G401 (cell line): ENCODE measurements around the gene BAIAP2. TPM values are rescaled to one million over a fixed set of nuclear protein-coding genes. Genes with fewer than 3 reads are reported as not detected.
A peak's percentile ranks its signal among the peaks of the same experiment; 100 is the strongest.

Experiments used
- DNase-seq: peaks from one replicate; pipeline ENCODE4 v3.0.0-alpha.2; 2015; ENCODE audit warnings: low spot score
- in situ Hi-C: cut with HindIII; loops from 2 replicates; pipeline ENCODE4 v1.10.0; 2016; ENCODE audit warnings: low sequenced_read_pairs, mixed read lengths
- total RNA-seq: library from RNA; depleted of rRNA; stranded (reverse); fragments of >200 nt; shearing (Covaris generic); gene quantifications from 2 replicates; pipeline ENCODE4 v1.2.3, GENCODE V29; 2014; rRNA removed

Gene BAIAP2
- total RNA-seq, 1 experiment from 2014 or later, result 21.1 TPM

DNA sequence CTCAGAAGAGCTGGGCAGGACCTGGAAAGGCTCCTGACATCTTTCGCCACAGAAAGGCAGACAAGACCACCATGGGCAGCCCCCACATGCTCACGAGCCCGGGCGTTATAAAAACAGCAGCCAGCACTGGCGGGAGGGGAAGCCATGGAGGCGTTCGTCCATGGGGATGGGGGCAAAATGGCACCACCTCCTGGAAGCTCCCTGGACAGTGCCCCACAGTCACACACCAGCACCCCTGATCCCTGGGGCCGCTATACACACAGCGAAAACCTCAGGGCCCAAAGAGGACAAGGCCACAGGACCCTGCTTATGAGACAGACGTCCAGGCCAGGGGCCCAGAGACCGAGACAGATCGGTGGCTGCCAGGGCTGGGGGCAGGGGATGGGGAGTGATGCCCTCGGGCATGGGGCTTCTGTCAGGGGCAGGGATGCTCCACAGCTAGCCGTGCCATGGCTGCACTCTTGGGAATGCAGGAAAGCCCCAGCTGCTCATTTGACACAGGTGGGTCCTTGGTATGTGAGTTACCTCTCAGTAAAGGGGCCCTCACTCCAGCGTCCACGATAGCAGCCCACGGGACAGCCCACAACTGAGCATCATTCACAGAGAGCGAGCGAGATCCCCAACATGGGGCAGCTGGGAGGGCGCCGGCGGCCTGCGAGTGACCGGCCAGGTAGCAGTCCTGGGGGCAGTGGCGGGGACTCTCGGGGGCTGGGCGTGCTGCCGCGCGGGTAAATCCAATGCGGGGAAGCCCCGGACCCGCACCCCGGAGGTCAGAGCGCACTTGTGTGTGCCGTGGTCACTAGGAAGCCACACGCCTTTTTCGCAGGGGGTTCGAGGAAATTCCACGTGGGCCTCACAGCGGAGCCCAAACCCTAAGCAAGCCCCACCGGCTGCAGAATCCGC is 124.0 kb downstream of the BAIAP2 start:
- no peak for DNase-seq
- in situ Hi-C loops, result no loop called here

DNA sequence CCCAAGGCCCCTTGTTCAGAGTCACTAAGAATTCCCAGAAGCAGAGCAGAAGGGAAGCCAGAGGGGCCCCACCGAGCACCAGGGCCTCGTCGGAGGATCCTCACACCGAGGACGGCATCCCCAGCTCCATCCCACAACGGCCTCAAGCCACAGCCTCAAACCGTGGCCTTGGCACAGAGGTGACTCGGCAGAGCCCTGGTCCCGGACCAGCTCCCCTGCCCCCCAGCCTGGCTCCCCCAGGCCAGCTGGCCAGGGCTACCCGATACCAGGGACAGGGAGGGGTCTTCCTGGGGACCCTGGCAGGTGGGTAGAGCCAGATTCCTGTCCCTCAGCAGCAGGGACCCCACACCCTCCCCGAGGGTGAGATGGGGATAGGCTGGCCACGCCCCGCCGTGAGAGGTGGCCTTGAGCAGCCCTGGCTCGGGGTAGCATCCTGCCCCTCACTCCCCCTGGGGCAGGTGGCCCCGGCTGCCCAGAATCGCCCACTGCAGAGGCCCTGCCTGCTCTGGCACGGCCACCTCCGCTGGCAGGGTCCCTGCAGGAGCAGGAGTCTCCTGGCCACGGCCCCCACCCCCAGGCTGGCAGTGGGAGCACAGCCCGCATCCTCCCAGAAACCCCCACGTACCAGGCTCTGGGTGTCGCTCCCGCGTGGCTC is 124.8 kb downstream of the BAIAP2 start:
- in situ Hi-C loops, result no loop called here

DNA sequence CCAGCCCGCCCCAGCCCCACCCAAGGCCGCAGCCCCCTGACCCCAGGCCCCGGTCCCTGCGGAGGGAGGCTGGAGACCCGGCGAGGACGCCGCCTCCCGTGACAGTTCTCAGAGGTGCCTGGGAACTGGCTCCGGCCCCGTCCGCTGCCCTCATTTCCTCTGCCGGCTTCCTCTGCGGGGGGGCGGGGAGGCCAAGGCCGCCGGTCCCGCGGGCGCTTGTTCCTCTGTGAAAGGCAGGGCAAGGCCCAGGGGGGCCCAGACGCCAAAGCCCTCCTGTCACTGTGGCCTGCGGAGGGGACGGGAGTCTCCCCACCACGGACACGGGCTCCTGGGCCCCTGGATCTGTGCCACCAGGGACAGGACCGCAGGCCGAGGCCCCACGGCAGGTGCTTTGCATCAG is 125.4 kb downstream of the BAIAP2 start:
- peak; percentile 58 for DNase-seq
- in situ Hi-C loops, result no loop called here

More for the DNA sequence above, 124.8 kb downstream of the BAIAP2 start:
- DNase-seq, result no peak

DNA sequence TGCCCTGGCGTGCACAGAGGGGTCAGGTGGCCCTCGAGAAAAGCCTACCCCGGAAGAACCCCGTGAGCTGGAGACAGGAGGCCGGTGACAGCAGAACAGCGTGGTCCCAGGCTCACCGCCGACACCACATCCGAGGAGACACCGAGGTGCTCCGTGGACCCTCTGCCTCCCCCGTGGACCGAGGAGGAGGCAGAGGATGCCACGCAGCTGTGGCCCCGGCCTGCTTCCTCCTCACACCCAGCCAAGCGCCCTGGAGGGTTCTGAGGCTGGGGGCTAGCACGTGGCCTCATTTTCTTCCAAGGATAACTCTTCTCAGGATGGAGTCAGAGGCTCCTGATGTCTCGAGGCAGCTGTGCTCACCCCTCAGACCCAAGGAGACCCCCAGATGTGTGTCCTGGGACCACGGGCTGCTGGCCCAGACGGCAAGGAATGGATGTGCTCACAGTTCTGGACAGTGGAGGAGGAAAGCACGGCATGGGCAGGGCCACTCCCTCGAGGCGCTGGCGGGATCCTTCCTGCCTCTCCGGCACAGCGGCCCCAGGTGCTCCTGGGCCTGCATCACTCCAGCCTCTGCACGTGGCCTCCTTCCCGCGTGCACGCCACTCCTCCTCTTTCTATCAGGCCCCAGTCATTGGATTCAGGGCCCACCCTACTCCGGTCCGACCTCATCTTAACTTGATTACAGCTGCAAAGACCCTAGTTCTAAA is 125.9 kb downstream of the BAIAP2 start:
- DNase-seq, result peak; percentile 30
- in situ Hi-C loops, result no loop called here

DNA sequence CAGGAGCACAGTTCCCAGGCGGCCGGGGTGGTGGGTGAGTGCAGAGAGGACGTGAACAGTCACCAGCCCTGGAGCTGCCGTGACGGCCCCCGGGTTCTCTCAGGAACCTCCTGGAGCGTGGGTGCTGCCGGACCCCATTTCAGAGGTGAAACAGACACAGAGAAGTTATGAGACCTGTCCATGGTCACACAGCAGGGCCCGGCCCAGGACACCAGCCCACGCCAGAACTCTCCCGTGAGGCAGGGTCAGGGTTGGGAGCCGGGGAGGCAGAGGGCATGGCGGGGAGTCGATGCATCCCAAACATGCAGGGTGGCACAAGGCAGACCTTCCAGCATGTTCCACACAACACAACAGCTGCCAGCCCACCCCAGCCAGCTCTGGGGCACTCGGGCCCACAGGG is 126.6 kb downstream of the BAIAP2 start:
- no peak for DNase-seq
- in situ Hi-C loops, result no loop called here

DNA sequence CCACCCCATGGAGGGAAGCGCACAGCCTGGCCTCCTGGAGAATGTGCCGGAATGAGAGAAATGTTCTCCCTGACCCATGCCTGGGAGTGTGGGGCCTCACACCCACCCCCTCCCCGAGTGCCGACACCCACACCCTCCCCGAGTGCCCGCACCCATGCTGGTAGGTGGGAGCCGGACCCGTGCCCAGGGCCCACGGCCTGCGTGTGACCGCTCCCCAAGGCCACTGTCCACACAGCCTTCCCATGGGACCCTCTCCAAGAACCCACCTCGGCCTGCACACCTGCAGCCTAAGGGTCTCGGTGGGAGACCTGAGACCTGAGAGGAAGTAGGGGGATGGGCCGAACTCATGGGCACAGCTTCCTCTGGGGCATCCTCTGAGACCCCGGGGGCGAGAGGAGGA is 127.0 kb downstream of the BAIAP2 start:
- in situ Hi-C loops, result no loop called here
- DNase-seq, result no peak

DNA sequence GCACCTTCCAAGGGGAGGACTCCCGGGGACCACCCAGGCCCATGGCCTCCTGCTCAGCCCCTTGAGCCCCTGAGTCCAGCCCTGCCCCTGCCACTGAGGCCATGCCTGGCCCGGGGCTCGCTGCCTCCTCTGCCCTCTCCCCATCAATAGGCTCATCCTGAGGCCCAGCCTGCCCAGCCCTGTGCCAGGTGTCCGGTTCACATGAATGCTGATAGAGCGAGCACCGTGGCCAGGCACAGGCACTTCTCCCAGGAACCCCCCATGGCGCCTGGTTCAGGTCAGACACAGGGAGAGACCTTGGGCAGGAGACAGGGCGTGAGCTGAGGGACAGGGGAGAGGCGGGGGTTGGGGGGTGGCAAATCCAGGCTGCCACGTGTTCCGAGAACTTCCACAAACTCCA is 127.5 kb downstream of the BAIAP2 start:
- in situ Hi-C loops, result no loop called here
- DNase-seq, result no peak

DNA sequence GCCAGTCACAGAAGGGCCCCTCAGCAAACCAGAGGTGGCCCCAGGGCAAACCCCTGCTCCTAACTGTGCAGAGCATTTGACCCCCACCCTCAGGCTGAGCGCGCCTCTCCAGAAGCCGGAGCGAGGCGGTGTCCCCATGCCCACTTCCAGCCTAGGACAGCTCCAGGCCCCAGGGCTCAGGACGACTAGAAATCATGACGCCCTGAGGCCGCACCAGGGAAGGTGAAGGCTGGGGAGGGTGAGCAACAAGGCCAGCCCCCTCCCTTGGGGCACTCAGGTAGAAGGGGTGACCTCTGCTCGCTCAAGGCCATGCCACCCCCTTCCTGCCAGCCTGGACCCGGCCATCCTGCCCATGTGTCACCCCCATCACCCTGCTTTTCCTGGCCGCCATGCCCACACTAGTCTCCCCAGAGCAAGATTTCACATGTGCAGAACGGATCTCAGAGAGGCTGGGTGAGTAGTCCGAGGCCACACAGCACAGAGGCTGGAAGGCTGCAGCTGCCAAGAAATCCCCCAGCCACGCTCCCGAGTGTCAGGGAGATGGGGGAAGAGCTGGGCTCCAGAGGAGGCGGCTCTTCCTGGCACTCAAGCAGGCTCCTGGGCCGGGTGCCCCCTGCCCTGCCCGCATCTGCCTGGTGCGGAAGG is 128.2 kb downstream of the BAIAP2 start:
- DNase-seq, result no peak
- in situ Hi-C loops, result no loop called here

DNA sequence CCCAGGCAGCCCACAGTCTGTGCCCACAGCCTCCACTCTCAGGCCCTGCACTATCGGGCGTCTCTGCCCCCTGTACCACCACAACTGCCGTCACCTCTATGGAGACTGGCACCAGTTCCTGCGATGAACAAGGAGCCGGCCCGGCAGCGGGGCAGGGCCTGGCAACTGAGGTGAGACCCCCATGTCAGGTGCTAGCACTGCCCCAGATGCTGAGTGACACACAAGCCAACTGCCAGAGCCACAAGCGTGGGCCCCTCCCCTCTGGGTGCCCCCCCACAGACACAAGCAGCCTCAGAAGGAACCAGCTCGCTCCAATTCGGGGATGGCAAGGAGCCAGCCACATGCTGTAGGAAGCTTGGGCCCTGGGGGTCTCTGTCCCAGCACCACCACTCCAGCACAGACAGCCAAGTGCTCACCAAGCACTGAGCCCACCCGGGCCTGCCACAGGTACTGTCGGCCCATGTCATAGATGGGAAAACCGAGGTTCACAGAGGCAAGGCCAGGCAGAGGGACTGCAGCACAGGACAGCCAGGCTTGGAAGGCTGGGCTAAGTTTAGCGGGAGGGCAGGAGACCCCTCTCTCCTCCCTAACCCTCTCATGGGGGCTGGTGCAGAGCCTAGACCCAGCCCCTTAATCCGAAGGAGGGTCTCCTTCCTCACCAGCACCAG is 128.9 kb downstream of the BAIAP2 start:
- no peak for DNase-seq
- in situ Hi-C loops, result no loop called here

DNA sequence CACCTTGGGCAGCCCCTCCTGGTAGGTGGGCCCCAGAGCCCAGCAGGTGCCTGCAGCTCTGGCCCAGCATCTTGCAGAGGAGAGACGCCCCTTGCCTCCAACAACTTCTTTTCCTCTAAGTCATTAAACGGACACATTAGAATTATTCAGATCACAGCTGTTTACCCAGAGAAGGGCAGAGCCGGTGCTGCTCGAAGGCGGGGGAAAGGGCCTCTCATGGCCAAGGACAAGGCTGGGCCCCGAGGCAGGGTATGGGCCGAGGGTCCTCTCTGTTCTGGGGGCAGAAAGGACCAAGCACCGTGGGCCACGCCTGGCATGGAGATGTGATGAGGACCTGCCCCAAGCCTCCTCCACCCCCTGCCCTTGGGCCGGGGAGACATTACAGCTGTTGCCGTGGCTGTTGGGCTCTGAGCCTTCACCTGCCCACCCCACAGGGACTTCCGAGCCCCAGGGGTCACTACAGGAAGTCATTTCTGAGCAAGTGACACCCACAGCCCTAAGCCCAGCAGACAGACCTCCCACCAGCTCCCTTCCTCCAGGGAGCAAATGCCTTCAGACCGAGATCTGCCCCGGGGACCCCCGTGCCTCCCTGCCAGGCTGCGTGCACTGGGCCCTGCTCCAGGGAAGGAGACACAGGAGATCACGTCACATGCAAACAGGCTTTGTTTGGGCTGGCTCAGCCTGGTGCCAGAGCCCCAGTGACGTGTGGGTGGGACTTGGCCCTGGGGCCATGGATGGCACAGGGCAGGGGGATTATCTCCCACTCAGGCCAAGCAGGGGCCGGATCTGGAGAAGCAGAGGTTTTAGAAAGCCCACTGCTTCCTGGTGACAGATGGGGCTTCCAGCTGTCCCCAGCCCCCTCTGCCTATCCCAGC is 129.7 kb downstream of the BAIAP2 start:
- peak; percentile 71 for DNase-seq
- in situ Hi-C loops, result no loop called here

DNA sequence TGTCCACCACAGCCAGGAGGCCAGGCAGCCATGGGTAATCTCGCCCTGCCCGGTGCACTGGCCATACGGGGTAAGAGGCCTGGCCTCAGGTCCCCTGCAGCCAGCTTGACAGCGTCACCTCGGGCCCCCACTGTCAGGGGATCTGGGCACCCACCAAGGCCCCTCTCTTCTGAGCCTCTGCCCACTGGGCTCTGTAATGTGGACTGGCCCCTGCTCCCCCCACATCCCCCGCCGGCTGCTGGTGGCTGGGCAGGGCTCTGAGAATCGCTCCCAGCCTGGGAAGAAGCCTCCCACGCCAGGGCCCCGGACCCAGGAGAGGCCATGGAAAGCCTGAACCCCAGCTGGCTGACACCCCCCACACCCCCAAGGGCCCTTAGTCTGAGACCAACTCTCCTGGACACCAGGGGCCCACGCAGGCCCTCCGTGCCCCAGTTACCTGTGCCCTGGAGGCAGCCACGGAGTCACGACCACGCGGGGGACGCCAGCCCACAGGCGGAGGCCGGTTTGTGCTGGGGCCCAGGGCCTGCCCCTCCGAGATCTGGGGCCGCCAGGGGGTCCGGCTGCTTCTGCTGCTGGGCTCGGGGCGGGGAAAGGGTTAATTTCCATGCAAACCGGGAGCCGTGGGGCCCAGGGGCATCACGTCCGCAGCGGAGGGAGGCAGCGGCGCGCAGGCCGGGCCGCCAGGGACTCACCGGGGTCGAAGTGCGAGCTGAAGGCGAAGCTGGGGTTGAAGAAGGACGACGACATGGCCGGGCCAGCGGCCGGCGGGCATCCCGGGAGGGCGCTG is 130.5 kb downstream of the BAIAP2 start, which contains the start of gene PVALEF:
Gene PVALEF, plus strand, starts transcription at position 262 of the 787 bp plus-strand sequence. CDS start 15,720 bp downstream, outside the sequence.
- in situ Hi-C loops, result no loop called here
- peak; percentile 49 for DNase-seq

DNA sequence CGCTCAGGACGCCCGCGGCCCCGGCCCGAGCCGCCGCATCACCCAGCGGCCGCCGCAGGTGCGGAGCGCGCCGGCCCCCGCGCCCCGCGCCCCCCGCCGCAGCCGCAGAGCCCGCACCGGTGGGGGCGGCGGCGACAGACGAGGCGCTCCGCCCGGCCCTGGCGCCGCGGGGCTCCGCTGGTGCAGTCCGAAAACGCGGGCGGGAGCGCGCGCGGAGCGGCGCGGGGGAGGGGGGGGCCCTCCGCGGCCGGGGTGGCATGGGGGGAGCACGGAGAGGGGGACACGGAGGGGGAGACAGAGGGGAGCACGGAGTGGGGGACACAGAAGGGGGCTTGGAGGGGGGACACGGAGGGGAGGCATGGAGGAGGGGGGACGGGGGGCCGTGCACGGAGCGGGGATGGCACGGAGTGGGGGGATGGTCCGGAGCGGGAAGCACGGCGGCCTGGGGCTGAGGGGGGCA is 131.1 kb downstream of the BAIAP2 start, which contains the start of gene AATK:
Gene AATK, minus strand, starts transcription at position 189 of the 460 bp plus-strand sequence. CDS start 229 bp downstream, outside the sequence.
- in situ Hi-C loops, result no loop called here
- DNase-seq, result peak; percentile 46

Other genes with a start within 250 kb of the BAIAP2 start
- 51.8 and 65.5 TPM in 2 replicates for gene CHMP6, start 43.3 kb upstream of the BAIAP2 start, total RNA-seq
- not detected in 2 replicates for gene PVALEF, start 130.4 kb downstream of the BAIAP2 start, total RNA-seq
- gene AATK, start 131.1 kb downstream of the BAIAP2 start, total RNA-seq, result 7.5 and 19.0 TPM in 2 replicates
- 24.5 and 42.0 TPM in 2 replicates for gene CEP131, start 187.8 kb downstream of the BAIAP2 start, total RNA-seq
- gene TEPSIN, start 203.9 kb downstream of the BAIAP2 start, total RNA-seq, result 14.4 and 18.1 TPM in 2 replicates
- gene NDUFAF8, start 204.2 kb downstream of the BAIAP2 start, total RNA-seq, result 151 and 156 TPM in 2 replicates